RWPE2 (cell line): Measurements from ENCODE around the gene CRYZL1.

ENCODE experiments used
- ATAC-seq: fragments of 200-7000 bp; cut with Tn5 transposase; 3 replicates; pipeline ENCODE4 v1.9.1; 2021; ENCODE audit warnings: low read depth
- DNase-seq: peaks from one replicate; pipeline ENCODE4 v3.0.0-alpha.2; 2020; ENCODE audit warnings: low spot score
- H3K27ac ChIP-seq: fragments of 450-650 bp; 2 replicates; pipeline ENCODE4 v1.5.1; 2017; ENCODE audit warnings: mild to moderate bottlenecking; ENCODE audit not compliant: poor library complexity, severe bottlenecking
- H3K27me3 ChIP-seq: fragments of 250-450 bp; sonication (Bioruptor Pico); 2 replicates; pipeline ENCODE4 v1.5.1; 2021; ENCODE audit warnings: mild to moderate bottlenecking, moderate library complexity; ENCODE audit not compliant: insufficient read depth, poor library complexity, severe bottlenecking
- H3K36me3 ChIP-seq: fragments of 250-450 bp; sonication (Bioruptor Pico); 2 replicates; pipeline ENCODE4 v1.5.1; 2020; ENCODE audit warnings: low read depth, mild to moderate bottlenecking, moderate library complexity
- H3K4me1 ChIP-seq: fragments of 250-450 bp; sonication (Bioruptor Pico); 2 replicates; pipeline ENCODE4 v1.5.1; 2021; ENCODE audit warnings: mild to moderate bottlenecking, moderate library complexity; ENCODE audit not compliant: insufficient read depth, poor library complexity, severe bottlenecking
- H3K4me3 ChIP-seq: fragments of 250-450 bp; sonication (Bioruptor Pico); 2 replicates; pipeline ENCODE4 v1.5.1; 2021; ENCODE audit warnings: mild to moderate bottlenecking, moderate library complexity; ENCODE audit not compliant: severe bottlenecking
- H3K9me3 ChIP-seq: fragments of 250-450 bp; sonication (Bioruptor Pico); 2 replicates; pipeline ENCODE4 v1.5.1; 2021; ENCODE audit warnings: mild to moderate bottlenecking, moderate library complexity; ENCODE audit not compliant: severe bottlenecking
- CTCF ChIP-seq: fragments of 450-650 bp; IDR thresholded peaks from one replicate; pipeline ENCODE4 v1.5.1; 2017; ENCODE audit warnings: mild to moderate bottlenecking, moderate library complexity; ENCODE audit not compliant: poor library complexity, severe bottlenecking

The CRYZL1 gene

DNA sequence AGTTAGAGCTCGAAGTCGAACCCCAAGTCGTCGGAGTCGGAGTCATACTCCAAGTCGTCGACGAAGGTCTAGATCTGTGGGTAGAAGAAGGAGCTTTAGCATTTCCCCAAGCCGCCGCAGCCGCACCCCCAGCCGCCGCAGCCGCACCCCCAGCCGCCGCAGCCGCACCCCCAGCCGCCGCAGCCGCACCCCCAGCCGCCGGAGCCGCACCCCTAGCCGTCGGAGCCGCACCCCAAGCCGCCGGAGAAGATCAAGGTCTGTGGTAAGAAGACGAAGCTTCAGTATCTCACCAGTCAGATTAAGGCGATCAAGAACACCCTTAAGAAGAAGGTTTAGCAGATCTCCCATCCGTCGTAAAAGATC lies 86.6 kb downstream of the CRYZL1 start:
- DNase-seq (no peak), ATAC-seq (no peak)
- no peak for TF ChIP-seq CTCF
- Histone ChIP-seq H3K4me1 (no peaks in the 10 kb centered on the region), H3K36me3 (peaks cover 96% of the 10 kb centered on the region), H3K27ac (no peak overlapping the region), H3K9me3 (peaks cover 2% of the 10 kb centered on the region), H3K27me3 (no peaks in the 10 kb centered on the region), H3K4me3 (no peak overlapping the region)

- Histone ChIP-seq H3K9me3 (peaks cover 2% of the 10 kb centered on the region), H3K36me3 (peaks cover 96% of the 10 kb centered on the region), H3K4me3 (no peak overlapping the region), H3K4me1 (no peaks in the 10 kb centered on the region), H3K27ac (no peak overlapping the region), H3K27me3 (no peaks in the 10 kb centered on the region)
- TF ChIP-seq CTCF: no peak
- ATAC-seq (no peak), DNase-seq (no peak)
Observed at GRCh38 chr21:33554236-33554981, 87.1 kb downstream of the CRYZL1 start.

- ATAC-seq (0 out of 3 replicates have a peak, but pooled peaks have one; percentile 17), DNase-seq (no peak)
- Histone ChIP-seq H3K4me1 (no peaks in the 10 kb centered on the region), H3K27me3 (no peaks in the 10 kb centered on the region), H3K4me3 (no peak overlapping the region), H3K9me3 (peaks cover 2% of the 10 kb centered on the region), H3K36me3 (peaks cover 96% of the 10 kb centered on the region), H3K27ac (no peak overlapping the region)
- TF ChIP-seq CTCF: no peak
Observed at GRCh38 chr21:33552999-33553598, 88.4 kb downstream of the CRYZL1 start.

- Histone ChIP-seq H3K36me3 (peaks cover 93% of the 10 kb centered on the region), H3K4me3 (no peak overlapping the region), H3K4me1 (no peaks in the 10 kb centered on the region), H3K27me3 (no peaks in the 10 kb centered on the region), H3K9me3 (peaks cover 2% of the 10 kb centered on the region), H3K27ac (no peak overlapping the region)
- DNase-seq: no peak
- peak; percentile 19; the same call in 1 of the 3 replicates for ATAC-seq
- TF ChIP-seq CTCF: no peak
Observed at GRCh38 chr21:33552093-33552998, 89.2 kb downstream of the CRYZL1 start.
